GM12878 (cell line): ENCODE data around the gene PNPO. TPM values are rescaled to one million over a fixed set of nuclear protein-coding genes. Genes with fewer than 3 reads are reported as not detected.

Experiments used
- ATAC-seq: fragments of 200-7000 bp; cut with Tn5 transposase; 3 replicates; pipeline ENCODE4 v1.9.1; 2020; ENCODE audit warnings: mild to moderate bottlenecking, moderate library complexity
- BruUV-seq: library from RNA; stranded (reverse); fragments of 400-500 nt; replicated peaks from 2 replicates; lab custom pipeline; 2021; lab: Mats Ljungman, UMichigan
- CTCF ChIA-PET: fragments of 300-600 bp; sonication (Branson Sonifier 250); formaldehyde crosslinking; extraction: SDS; loops from one replicate; lab custom pipeline; 2021; ENCODE audit warnings: inconsistent platforms; lab: Yijun Ruan, JAX
- POLR2A ChIA-PET: fragments of 350-600 bp; formaldehyde crosslinking; extraction: SDS; loops from one replicate; lab custom pipeline; 2021; ENCODE audit warnings: inconsistent platforms; lab: Charles Lee
- RAD21 ChIA-PET: fragments of 300-600 bp; sonication (Branson Sonifier 250); formaldehyde crosslinking; loops from one replicate; lab custom pipeline; 2023; ENCODE audit warnings: antibody characterized with exemption; ENCODE audit not compliant: unreplicated experiment; lab: Charles Lee
- SMC1A ChIA-PET: fragments of 300-600 bp; sonication (Branson Sonifier 250); formaldehyde crosslinking; loops from one replicate; lab custom pipeline; 2023; ENCODE audit not compliant: unreplicated experiment, uncharacterized antibody; lab: Charles Lee
- DNase-seq: peaks from one replicate; pipeline ENCODE4 v3.0.0-alpha.2; 2011; ENCODE audit warnings: low read depth, low spot score
- FAIRE-seq: peaks from 3 replicates; lab custom pipeline; 2011; peaks lifted over from hg19 to GRCh38; lab: Jason Lieb, UNC
- H2AFZ ChIP-seq: 2 replicates; pipeline ENCODE4 v1.6.0; 2011; ENCODE audit warnings: low read depth, low read length, control low read depth; ENCODE audit not compliant: control insufficient read depth
- H3K27ac ChIP-seq: 2 replicates; pipeline ENCODE4 v1.5.1; 2011; ENCODE audit warnings: control low read depth; ENCODE audit not compliant: control insufficient read depth, insufficient read depth
- H3K27me3 ChIP-seq, 2 experiments: replicated peaks in 1 of 2; 2 replicates each; pipeline versions ENCODE4 v1.6.0 to v1.6.1; 2011; ENCODE audit warnings: low read length in 1 of 2; ENCODE audit not compliant: control insufficient read depth in 2 of 2, insufficient read depth in 2 of 2
- H3K36me3 ChIP-seq, 2 experiments: 2 replicates each; pipeline ENCODE4 v1.5.1; 2011; ENCODE audit warnings: low read length in 1 of 2; ENCODE audit not compliant: control insufficient read depth in 2 of 2, insufficient read depth in 2 of 2
- H3K4me1 ChIP-seq: 2 replicates; pipeline ENCODE4 v1.6.1; 2011; ENCODE audit warnings: mild to moderate bottlenecking, low read length, moderate library complexity, mixed read lengths; ENCODE audit not compliant: control insufficient read depth, insufficient read depth
- H3K4me2 ChIP-seq: 2 replicates; pipeline ENCODE4 v1.6.0; 2011; ENCODE audit warnings: control low read depth; ENCODE audit not compliant: control insufficient read depth, insufficient read depth
- H3K4me3 ChIP-seq: fragments of 200-600 bp; sonication (generic); 2 replicates; pipeline ENCODE4 v1.5.1; 2016
- H3K79me2 ChIP-seq: 2 replicates; pipeline ENCODE4 v1.6.0; 2011; ENCODE audit warnings: low read length; ENCODE audit not compliant: control insufficient read depth, insufficient read depth
- H3K9ac ChIP-seq: 2 replicates; pipeline ENCODE4 v1.8.0; 2011; ENCODE audit warnings: low read length, control low read depth, mixed read lengths; ENCODE audit not compliant: control insufficient read depth, insufficient read depth
- H3K9me3 ChIP-seq: replicated peaks from 3 replicates; pipeline ENCODE4 v1.5.1; 2011; ENCODE audit warnings: mild to moderate bottlenecking, low read length; ENCODE audit not compliant: control insufficient read depth, insufficient read depth
- H4K20me1 ChIP-seq: 2 replicates; pipeline ENCODE4 v1.6.0; 2011; ENCODE audit not compliant: control insufficient read depth, insufficient read depth
- CHD1 ChIP-seq: IDR thresholded peaks from 2 replicates; pipeline ENCODE4 v1.6.1; 2012; ENCODE audit warnings: low read depth, low read length, improper control_type of control experiment
- CREM ChIP-seq: IDR thresholded peaks from 2 replicates; pipeline ENCODE4 v1.6.1; 2014; ENCODE audit warnings: antibody characterized with exemption, low read depth
- HDAC6 ChIP-seq: fragments of 200-600 bp; sonication (generic); IDR thresholded peaks from one replicate; pipeline ENCODE4 v1.8.0; 2017; ENCODE audit warnings: antibody characterized with exemption; ENCODE audit not compliant: unreplicated experiment
- IKZF1 ChIP-seq: fragments of 450-650 bp; conservative IDR thresholded peaks from 2 replicates; pipeline ENCODE4 v1.6.1; 2017; ENCODE audit warnings: antibody characterized with exemption, mild to moderate bottlenecking
- NR2C1 ChIP-seq: fragments of 450-650 bp; IDR thresholded peaks from 2 replicates; pipeline ENCODE4 v1.6.1; 2017; ENCODE audit warnings: antibody characterized with exemption, mild to moderate bottlenecking, moderate library complexity
- PKNOX1 ChIP-seq: fragments of 450-650 bp; IDR thresholded peaks from 2 replicates; pipeline ENCODE4 v1.6.1; 2016; ENCODE audit warnings: mild to moderate bottlenecking
- RCOR1 ChIP-seq: conservative IDR thresholded peaks from 2 replicates; pipeline ENCODE4 v1.6.1; 2012; ENCODE audit warnings: low read depth, low read length, improper control_type of control experiment
- REST ChIP-seq: IDR thresholded peaks from 2 replicates; pipeline ENCODE4 v1.6.1; 2012; ENCODE audit warnings: mild to moderate bottlenecking, low read depth, low read length
- SIN3A ChIP-seq: IDR thresholded peaks from 2 replicates; pipeline ENCODE4 v1.6.1; 2012; ENCODE audit warnings: low read depth, low read length, improper control_type of control experiment
- SIX5 ChIP-seq: IDR thresholded peaks from 2 replicates; pipeline ENCODE4 v1.6.1; 2011; ENCODE audit warnings: mild to moderate bottlenecking, low read depth, low read length, moderate library complexity; ENCODE audit not compliant: severe bottlenecking
- TCF12 ChIP-seq: IDR thresholded peaks from 2 replicates; pipeline ENCODE4 v1.6.1; 2011; ENCODE audit warnings: low read depth, mild to moderate bottlenecking, low read length
- ZNF207 ChIP-seq: fragments of 450-650 bp; IDR thresholded peaks from 2 replicates; pipeline ENCODE4 v1.6.1; 2014; ENCODE audit warnings: antibody characterized with exemption, mild to moderate bottlenecking, borderline replicate concordance
- WGBS: methylation state at CpG from one replicate; pipeline ENCODE4 v1.1.6; 2016; ENCODE audit warnings: low lambda C conversion rate; ENCODE audit not compliant: insufficient replicate concordance, insufficient coverage; ENCODE audit errors: missing lambda C conversion rate; 5-methylcytosine and 5-hydroxymethylcytosine counted together
- in situ Hi-C: fragments of 300-500 bp; cut with MboI; formaldehyde crosslinking; loops from 9 replicates; pipeline ENCODE4 v1.14.3; 2018; ENCODE audit warnings: mixed read lengths
- intact Hi-C: fragments of 100-400 bp; cut with micrococcal nuclease; formaldehyde crosslinking; loops from one replicate; pipeline ENCODE4 v1.14.2; 2022; ENCODE audit not compliant: unreplicated experiment
- polyA plus RNA-seq, 11 experiments: library from polyadenylated mRNA; depleted of rRNA in 4 of 11; unstranded in 6 of 11; stranded (reverse) in 5 of 11; fragments of >200 nt; fragmentation: Nextera tagmentation in 4 of 11; fragmentation: Illumina TruSeq in 1 of 11; extraction: Ambion mirVana in 4 of 11; extraction: Trizol in 1 of 11; gene quantifications; 1 replicate in 1 of 11; 2 replicates in 10 of 11; pipeline versions ENCODE4 v1.2.1 to v1.2.3, GENCODE V29; 2011 to 2016; ENCODE audit warnings: inconsistent platforms in 2 of 11, missing spikeins in 2 of 11, low read depth in 1 of 11
- total RNA-seq, 4 experiments: library from RNA; depleted of rRNA in 3 of 4; stranded (reverse); fragments of >200 nt in 3 of 4; fragmentation: Illumina TruSeq in 1 of 4; extraction: Trizol in 1 of 4; gene quantifications; 2 replicates each; pipeline versions ENCODE4 v1.2.1 to v1.2.3, GENCODE V29; 2013 to 2021
- TF ChIP-seq, protein P1 (sequence below): fragments of 450-650 bp; formaldehyde crosslinking; IDR thresholded peaks from 2 replicates; pipeline ENCODE4 v1.4.0; 2022; ENCODE audit warnings: mild to moderate bottlenecking, moderate library complexity
- TF ChIP-seq, protein P2 (sequence below): IDR thresholded peaks from 2 replicates; pipeline ENCODE4 v1.6.1; 2011; ENCODE audit warnings: mild to moderate bottlenecking, low read depth, low read length, moderate library complexity; ENCODE audit not compliant: insufficient replicate concordance

PNPO gene
- total and polyA plus RNA-seq, 10 of the 15 experiments (the other 5 are each of a cell fraction or from before 2014, with no cell fraction given), result 13.9 to 52.6 (median 37.3) TPM

- TF ChIP-seq, protein P1, sequence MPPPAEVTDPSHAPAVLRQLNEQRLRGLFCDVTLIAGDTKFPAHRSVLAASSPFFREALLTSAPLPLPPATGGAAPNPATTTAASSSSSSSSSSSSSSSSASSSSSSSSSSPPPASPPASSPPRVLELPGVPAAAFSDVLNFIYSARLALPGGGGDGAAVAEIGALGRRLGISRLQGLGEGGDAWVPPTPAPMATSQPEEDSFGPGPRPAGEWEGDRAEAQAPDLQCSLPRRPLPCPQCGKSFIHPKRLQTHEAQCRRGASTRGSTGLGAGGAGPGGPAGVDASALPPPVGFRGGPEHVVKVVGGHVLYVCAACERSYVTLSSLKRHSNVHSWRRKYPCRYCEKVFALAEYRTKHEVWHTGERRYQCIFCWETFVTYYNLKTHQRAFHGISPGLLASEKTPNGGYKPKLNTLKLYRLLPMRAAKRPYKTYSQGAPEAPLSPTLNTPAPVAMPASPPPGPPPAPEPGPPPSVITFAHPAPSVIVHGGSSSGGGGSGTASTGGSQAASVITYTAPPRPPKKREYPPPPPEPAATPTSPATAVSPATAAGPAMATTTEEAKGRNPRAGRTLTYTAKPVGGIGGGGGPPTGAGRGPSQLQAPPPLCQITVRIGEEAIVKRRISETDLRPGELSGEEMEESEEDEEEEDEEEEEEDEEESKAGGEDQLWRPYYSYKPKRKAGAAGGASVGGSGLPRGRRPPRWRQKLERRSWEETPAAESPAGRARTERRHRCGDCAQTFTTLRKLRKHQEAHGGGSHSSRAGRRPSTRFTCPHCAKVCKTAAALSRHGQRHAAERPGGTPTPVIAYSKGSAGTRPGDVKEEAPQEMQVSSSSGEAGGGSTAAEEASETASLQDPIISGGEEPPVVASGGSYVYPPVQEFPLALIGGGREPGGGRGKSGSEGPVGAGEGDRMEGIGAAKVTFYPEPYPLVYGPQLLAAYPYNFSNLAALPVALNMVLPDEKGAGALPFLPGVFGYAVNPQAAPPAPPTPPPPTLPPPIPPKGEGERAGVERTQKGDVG (CRISPR knock-in tag), result no peak
- no peak for TF ChIP-seq ZNF207
Measured at GRCh38 chr17:47899643-47900042, 41.7 kb upstream of the PNPO start (continued).

GRCh38 chr17:47901423-47901822, 39.9 kb upstream of the PNPO start:
- H3K9me3 ChIP-seq, result no peaks in the 10 kb centered on the region
- CTCF ChIA-PET, result interaction anchor here (0.7 to 1.0 kb wide), 2 partner anchors 45 to 72 kb away, joined by 3 to 4 read pairs; no protein-coding TSS in a partner anchor
- RAD21 ChIA-PET, result no interaction called here
- peaks cover 4% of the 10 kb centered on the region; the same call in 1 of the 2 replicates for H3K4me1 ChIP-seq
- H3K4me3 ChIP-seq, result no peak overlapping the region
- no TSS peak for BruUV-seq
- DNase-seq (no peak), ATAC-seq (no peak), FAIRE-seq (no peak)
- in situ Hi-C loops (no loop called here), intact Hi-C loops (no loop called here)
- POLR2A ChIA-PET, result interaction anchor here (0.6 kb wide), 1 partner anchor 37 kb away, joined by 5 read pairs; no protein-coding TSS in a partner anchor
- SMC1A ChIA-PET, result no interaction called here
- peaks cover 16% of the 10 kb centered on the region for H3K79me2 ChIP-seq
- peaks cover 0 to 6% of the 10 kb centered on the region in 2 experiments; a peak in 2 of 4 replicates for H3K36me3 ChIP-seq
- H4K20me1 ChIP-seq, result no peaks in the 10 kb centered on the region
- WGBS, result 95% methylated on average over 7 of the region's 7 CpGs
- H3K9ac ChIP-seq, result no peak overlapping the region
- H2AFZ ChIP-seq, result no peak overlapping the region
- H3K27me3 ChIP-seq, result no peaks in the 10 kb centered on the region
- H3K4me2 ChIP-seq, result no peak overlapping the region
- no peak overlapping the region for H3K27ac ChIP-seq
- TF ChIP-seq, protein P2, sequence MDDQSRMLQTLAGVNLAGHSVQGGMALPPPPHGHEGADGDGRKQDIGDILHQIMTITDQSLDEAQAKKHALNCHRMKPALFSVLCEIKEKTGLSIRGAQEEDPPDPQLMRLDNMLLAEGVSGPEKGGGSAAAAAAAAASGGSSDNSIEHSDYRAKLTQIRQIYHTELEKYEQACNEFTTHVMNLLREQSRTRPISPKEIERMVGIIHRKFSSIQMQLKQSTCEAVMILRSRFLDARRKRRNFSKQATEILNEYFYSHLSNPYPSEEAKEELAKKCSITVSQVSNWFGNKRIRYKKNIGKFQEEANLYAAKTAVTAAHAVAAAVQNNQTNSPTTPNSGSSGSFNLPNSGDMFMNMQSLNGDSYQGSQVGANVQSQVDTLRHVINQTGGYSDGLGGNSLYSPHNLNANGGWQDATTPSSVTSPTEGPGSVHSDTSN, result no peak
- TF ChIP-seq IKZF1 (no peak), REST (no peak), PKNOX1 (no peak), HDAC6 (no peak), ZNF207 (no peak), NR2C1 (no peak), TCF12 (no peak), SIX5 (no peak), SIN3A (no peak), CREM (no peak), RCOR1 (no peak), CHD1 (no peak)
